ENCODE data around the gene WDPCP. TPM values are rescaled to one million over a fixed set of nuclear protein-coding genes. Genes with fewer than 3 reads are reported as not detected.
"Not testable (repeated sequence)": the region's sequence is repeated elsewhere in the genome, so short reads cannot be mapped to it uniquely, and the experiment has no call there.

Gene WDPCP
- total and polyA plus RNA-seq, 2 donors from 2014 or later: 2.7 to 15.1 TPM

- FAIRE-seq (no peak), DNase-seq (peak in 2 of 5 donors; percentile 30 to 43)
- no peak overlapping the region for H3K9ac ChIP-seq (ENCODE audit: low read length in 3 of 3)
- no peaks in the 10 kb centered on the region for H3K9me3 ChIP-seq (ENCODE audit: control insufficient read depth in 2 of 3, insufficient read depth in 1 of 3, low read length in 3 of 3)
- H3K4me1 ChIP-seq (ENCODE audit: control insufficient read depth in 2 of 3, insufficient read depth in 2 of 3, low read depth in 1 of 3, low read length in 3 of 3): no peaks in the 10 kb centered on the region
- no peaks in the 10 kb centered on the region for H3K36me3 ChIP-seq (ENCODE audit: control insufficient read depth in 2 of 3, insufficient read depth in 3 of 3, low read length in 3 of 3)
- H3K27me3 ChIP-seq (ENCODE audit: control insufficient read depth, insufficient read depth, low read length): no peaks in the 10 kb centered on the region
- intact Hi-C loops (cut with DNase I): no loop called here
- no peak overlapping the region for H3K27ac ChIP-seq (ENCODE audit: low read depth in 2 of 2, low read length in 2 of 2)
- no peak overlapping the region for H3K4me3 ChIP-seq (ENCODE audit: low read length in 3 of 3)
- no peak for TF ChIP-seq CTCF (IDR thresholded peaks at IDR 0.05; ENCODE audit: borderline replicate concordance, extremely low read depth, insufficient read depth)
These were observed 509.2 kb downstream of the WDPCP start for GRCh38 chr2:63078852-63079606.

DNA sequence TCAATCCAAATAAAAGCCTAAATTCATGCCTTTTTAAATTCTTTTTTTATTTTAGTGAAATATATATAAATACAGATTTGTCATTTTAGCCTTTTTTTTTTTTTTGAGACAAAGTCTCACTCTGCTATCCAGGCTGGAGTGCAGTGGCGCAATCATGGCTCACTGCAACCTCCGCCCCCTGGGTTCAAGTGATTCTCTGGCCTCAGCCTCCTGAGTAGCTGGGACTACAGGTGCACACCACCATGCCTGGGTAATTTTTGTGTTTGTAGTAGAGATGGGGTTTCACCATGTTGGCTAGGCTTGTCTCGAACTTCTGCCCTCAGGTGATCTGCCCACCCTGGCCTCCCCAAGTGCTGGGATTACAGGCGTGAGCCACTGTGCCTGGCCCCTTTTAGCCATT is 513.9 kb downstream of the WDPCP start:
- DNase-seq; H3K36me3 ChIP-seq (ENCODE audit: control insufficient read depth in 2 of 3, insufficient read depth in 3 of 3, low read length in 3 of 3); H3K9me3 ChIP-seq (ENCODE audit: control insufficient read depth in 2 of 3, insufficient read depth in 1 of 3, low read length in 3 of 3); H3K9ac ChIP-seq (ENCODE audit: low read length in 3 of 3); H3K4me3 ChIP-seq (ENCODE audit: low read length in 3 of 3); H3K27ac ChIP-seq (ENCODE audit: low read depth in 2 of 2, low read length in 2 of 2); FAIRE-seq; H3K27me3 ChIP-seq (ENCODE audit: control insufficient read depth, insufficient read depth, low read length); H3K4me1 ChIP-seq (ENCODE audit: control insufficient read depth in 2 of 3, insufficient read depth in 2 of 3, low read depth in 1 of 3, low read length in 3 of 3); intact Hi-C loops (cut with DNase I): not testable (repeated sequence)

DNA sequence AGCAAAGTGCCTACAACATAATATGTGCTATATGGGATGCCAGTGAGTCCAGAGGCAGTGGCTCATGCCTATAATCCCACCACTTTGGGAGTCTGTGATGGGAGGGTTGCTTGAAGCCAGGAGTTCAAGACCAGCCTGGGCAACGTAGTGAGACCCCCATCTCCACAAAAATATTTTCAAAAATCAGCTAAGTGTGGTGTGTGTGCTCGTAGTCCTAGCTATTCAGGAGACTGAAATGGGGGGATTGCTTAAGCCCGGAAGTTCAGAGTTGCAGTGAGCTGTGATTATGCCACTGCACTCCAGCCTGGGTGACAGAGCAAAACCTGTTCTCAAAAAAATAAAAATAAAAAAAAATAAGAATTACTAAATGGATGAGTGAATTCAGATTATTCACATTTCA is 514.3 kb downstream of the WDPCP start:
- H3K4me3 ChIP-seq (ENCODE audit: low read length in 3 of 3): no peak overlapping the region
- FAIRE-seq (no peak), DNase-seq (no peak)
- no peak overlapping the region for H3K9ac ChIP-seq (ENCODE audit: low read length in 3 of 3)
- H3K27me3 ChIP-seq (ENCODE audit: control insufficient read depth, insufficient read depth, low read length): no peaks in the 10 kb centered on the region
- no peak for TF ChIP-seq CTCF (IDR thresholded peaks at IDR 0.05; ENCODE audit: borderline replicate concordance, extremely low read depth, insufficient read depth)
- no peaks in the 10 kb centered on the region for H3K36me3 ChIP-seq (ENCODE audit: control insufficient read depth in 2 of 3, insufficient read depth in 3 of 3, low read length in 3 of 3)
- H3K4me1 ChIP-seq (ENCODE audit: control insufficient read depth in 2 of 3, insufficient read depth in 2 of 3, low read depth in 1 of 3, low read length in 3 of 3): no peaks in the 10 kb centered on the region
- intact Hi-C loops (cut with DNase I): no loop called here
- no peaks in the 10 kb centered on the region for H3K9me3 ChIP-seq (ENCODE audit: control insufficient read depth in 2 of 3, insufficient read depth in 1 of 3, low read length in 3 of 3)
- no peak overlapping the region for H3K27ac ChIP-seq (ENCODE audit: low read depth in 2 of 2, low read length in 2 of 2)

- Histone ChIP-seq H3K4me3 (ENCODE audit: low read length in 3 of 3) (no peak overlapping the region), H3K27me3 (ENCODE audit: control insufficient read depth, insufficient read depth, low read length) (peaks cover 10% of the 10 kb centered on the region), H3K9me3 (ENCODE audit: control insufficient read depth in 2 of 3, insufficient read depth in 1 of 3, low read length in 3 of 3) (no peaks in the 10 kb centered on the region), H3K9ac (ENCODE audit: low read length in 3 of 3) (no peak overlapping the region), H3K4me1 (ENCODE audit: control insufficient read depth in 2 of 3, insufficient read depth in 2 of 3, low read depth in 1 of 3, low read length in 3 of 3) (no peaks in the 10 kb centered on the region), H3K27ac (ENCODE audit: low read depth in 2 of 2, low read length in 2 of 2) (no peak overlapping the region), H3K36me3 (ENCODE audit: control insufficient read depth in 2 of 3, insufficient read depth in 3 of 3, low read length in 3 of 3) (no peaks in the 10 kb centered on the region)
- DNase-seq: no peak
- no peak for FAIRE-seq
- no peak for TF ChIP-seq CTCF (IDR thresholded peaks at IDR 0.05; ENCODE audit: borderline replicate concordance, extremely low read depth, insufficient read depth)
- intact Hi-C loops (cut with DNase I): no loop called here
These were observed 516.6 kb downstream of the WDPCP start for GRCh38 chr2:63071664-63072063.

Other genes with a start within 250 kb of the WDPCP start
- gene MDH1, start 486 bp upstream of the WDPCP start, total RNA-seq: 147 TPM
- 748 TPM for gene MDH1, start 486 bp upstream of the WDPCP start, polyA plus RNA-seq (ENCODE audit: insufficient read depth, low read depth, low replicate concordance)